GM20431 (cell line): ENCODE measurements around the gene RAB8B.

Experiments used
- in situ Hi-C: fragments of 300-500 bp; cut with MseI, MboI; formaldehyde crosslinking; loops from one replicate; pipeline ENCODE4 v1.15.0; 2020; ENCODE audit warnings: low sequenced_read_pairs; ENCODE audit not compliant: unreplicated experiment

The RAB8B gene

DNA sequence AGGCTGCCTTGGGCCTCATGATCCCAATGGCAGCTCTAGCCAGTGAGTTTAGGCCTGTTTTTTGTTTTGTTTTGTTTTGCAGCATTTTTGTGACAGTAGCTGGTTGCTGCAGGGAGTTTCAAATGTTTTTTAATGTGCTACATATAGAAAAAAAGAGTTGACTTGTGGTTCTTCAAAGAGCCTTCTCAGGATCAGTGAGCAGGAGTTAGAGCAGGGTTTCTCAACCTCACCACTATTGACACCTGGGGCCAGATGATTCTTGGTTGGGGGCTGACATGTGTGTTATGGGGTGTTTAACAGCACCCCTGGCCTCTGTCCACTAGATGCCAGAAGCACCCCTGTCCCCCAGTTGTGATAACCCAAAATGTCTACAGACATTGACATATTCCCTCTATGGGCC lies 105.9 kb downstream of the RAB8B start:
- in situ Hi-C loops, result loop anchor here (10.0 kb wide), 1 partner anchor 99 kb away; no protein-coding TSS in a partner anchor

- in situ Hi-C loops, result loop anchor here (10.0 kb wide), 1 partner anchor 99 kb away; no protein-coding TSS in a partner anchor
Observed at GRCh38 chr15:63296195-63296594, 106.8 kb downstream of the RAB8B start.

DNA sequence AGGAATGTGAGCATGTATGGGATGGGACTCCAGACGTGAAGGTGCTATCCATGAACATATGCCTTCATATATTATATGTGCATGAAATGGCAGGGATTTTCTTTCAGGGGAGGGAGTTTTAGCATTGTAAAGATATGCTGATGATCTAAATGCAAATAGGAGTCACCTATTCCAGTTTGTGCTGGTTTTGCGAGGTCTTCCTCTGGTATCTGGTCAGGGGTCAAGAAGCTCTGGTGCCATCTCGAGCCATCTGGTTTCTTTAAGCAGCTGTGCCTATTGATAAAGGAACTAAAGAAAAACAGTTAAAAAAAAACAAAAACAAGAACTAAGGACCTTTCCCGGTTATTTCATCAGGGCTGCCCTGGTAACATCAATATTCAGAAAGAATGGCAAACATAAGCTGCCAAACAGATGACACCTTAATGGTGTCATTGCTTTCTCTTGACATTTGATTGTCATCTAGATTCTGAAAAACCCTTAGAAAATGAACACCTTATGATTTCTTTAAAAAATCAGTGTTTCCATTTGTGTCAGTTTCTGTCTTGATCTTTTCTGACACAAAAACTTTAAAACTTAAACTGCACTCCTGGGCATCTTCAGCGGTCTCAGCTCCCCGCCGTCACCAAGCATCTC lies 110.7 kb downstream of the RAB8B start:
- in situ Hi-C loops, result loop anchor here (10.0 kb wide), 1 partner anchor 95 kb away; no protein-coding TSS in a partner anchor

DNA sequence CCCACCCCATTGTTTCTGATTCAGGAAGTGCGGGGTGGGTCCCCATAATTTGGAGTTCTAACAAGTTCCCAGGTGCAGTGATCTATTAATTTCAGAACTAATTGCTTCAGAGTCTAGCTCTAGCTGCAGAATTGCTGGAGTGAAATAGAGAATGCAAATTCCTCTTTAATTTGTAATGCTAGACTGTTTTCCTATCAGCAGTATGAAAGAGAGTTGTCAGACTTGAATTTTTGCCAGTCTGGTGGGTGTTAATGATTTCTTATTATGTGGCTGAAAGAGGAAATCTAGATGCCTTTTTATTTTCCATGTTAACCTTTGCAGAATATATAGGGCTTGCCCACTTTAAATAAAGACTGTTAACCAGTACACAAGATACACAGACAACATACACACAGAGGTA lies 111.7 kb downstream of the RAB8B start:
- in situ Hi-C loops, result no loop called here

GRCh38 chr15:63305260-63305659 lies 115.9 kb downstream of the RAB8B start:
- in situ Hi-C loops, result no loop called here

DNA sequence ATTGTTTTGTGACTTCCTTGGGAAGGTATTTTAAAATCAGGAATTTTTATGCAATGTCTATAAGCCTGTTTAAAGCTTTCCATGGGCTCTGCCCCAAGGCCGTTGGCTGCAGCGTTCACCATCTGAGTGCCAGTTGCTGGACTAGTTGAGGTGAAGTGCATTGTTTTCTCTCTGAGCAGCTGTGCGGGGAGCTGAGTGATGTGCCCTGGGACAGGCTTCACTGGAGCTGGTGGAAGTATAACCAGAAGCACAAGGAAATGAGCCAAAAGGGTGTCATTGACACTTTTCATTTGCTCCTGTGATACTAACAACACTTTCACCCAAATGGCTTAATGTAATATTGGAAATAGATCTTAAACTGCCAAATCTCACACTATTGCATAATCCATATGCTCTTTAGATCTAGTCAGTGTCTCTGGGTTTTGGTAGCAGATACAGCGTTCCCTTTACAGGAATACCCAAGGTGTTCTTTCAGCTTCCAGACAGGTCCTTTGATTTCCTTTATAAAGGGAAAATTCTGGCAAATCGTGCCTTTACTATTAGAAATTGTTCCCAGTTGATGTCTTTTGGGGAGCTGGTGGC lies 117.2 kb downstream of the RAB8B start:
- in situ Hi-C loops, result no loop called here

DNA sequence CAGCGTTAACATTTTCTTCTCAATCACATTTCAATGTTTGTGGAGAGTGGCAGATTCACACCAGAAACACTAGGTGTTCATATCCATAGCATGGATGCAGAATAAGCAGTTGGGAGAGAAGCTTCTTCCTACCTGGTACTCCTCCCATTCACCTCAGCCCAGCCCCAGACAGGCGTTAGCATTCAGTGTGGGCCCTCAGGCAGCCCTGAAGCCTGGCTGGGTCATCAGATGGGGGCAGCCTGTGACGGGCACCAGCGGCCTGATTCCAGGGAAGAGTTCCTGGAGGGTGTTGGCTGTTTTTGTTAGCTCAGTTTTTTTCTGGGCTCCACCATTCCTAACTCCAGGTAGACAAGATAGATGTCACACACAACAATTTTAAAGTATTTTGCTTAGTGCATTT lies 119.1 kb downstream of the RAB8B start:
- in situ Hi-C loops, result no loop called here

GRCh38 chr15:63308947-63309346 lies 119.5 kb downstream of the RAB8B start:
- in situ Hi-C loops, result no loop called here

DNA sequence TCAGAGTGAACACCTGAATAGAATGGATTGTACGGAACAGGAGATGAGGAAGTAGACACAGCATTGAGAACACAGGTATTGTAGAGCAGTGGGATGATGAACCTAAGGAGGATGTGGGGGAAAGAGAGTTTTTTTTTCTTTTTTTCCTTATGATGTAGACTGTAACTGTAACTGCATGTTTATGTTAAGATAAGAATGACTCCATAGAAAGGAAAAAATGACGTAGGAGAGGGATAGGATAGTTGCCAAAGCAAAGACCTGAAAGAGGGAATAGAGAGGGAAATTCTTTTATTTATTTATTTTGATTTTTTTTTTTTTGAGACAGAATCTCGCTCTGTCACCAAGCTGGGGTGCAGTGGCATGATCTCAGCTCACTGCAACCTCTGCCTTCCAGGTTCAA lies 121.2 kb downstream of the RAB8B start:
- in situ Hi-C loops, result no loop called here

DNA sequence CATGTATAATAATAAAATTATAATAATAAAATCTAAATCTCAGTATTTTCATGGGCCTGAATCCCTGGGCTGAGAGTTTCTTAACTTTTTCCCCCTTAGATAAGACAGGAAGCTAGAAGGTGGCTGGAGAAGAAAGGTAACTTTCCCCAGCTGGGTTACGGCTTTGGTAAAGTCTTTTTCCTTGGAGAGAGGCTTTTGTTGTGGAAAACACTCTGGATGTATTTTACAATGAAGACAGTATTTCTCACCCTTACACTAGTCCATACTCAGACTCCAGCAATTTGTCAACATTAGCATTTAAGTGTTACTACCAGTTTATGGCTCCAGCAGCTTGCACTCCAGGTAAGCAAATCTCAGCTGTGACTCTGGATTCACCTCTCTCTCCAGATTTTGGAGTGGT lies 122.9 kb downstream of the RAB8B start:
- in situ Hi-C loops, result no loop called here

- in situ Hi-C loops, result no loop called here
Observed at GRCh38 chr15:63313825-63314224, 124.4 kb downstream of the RAB8B start.

DNA sequence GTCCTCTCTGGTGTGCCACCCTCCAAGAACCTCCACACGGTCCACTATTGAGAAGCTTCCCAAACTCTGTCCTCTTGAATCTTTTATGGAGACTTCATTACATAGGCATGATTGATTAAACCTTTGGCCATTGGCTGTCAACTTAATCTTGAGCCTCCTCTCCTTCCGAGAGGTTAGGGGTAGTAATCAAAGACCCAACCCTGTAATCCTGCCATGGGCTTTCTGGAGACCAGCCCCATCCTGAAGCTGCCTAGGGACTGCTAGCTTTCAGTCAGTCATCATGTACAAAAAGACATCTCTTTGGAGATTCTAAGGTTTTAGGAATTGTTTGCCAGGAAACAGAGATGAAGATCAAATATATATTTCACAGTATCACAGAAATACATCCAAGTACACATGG lies 125.0 kb downstream of the RAB8B start:
- in situ Hi-C loops, result no loop called here
